Measurements from ENCODE around the gene GPR176.

GPR176 gene

DNA sequence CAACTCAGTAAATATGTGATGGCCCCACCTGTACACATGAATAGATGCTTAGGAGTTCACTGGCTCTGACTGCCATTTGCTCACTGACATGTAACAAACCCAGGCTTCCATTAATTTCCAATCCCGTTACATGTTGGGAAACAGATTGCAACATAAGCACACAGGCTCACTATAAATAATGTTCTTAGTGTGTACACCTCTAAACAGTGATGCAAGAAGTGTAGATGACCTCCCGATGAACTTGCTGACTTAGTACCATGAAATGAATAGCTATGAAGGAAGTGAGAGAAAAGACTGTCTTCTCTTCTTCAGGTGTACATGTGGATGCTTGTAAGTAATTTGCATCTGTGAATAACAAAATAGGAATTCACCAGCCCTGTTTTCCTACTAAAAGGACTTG, 116.0 kb downstream of the GPR176 start:
- no peaks in the 10 kb centered on the region for H3K4me1 Mint-ChIP-seq (ENCODE audit: low read depth)
- no peak overlapping the region for H3K27ac Mint-ChIP-seq
- no peak overlapping the region for H3K4me3 Mint-ChIP-seq
- DNase-seq = no peak
- peaks cover 35% of the 10 kb centered on the region for H3K27me3 Mint-ChIP-seq
- no peaks in the 10 kb centered on the region for H3K36me3 Mint-ChIP-seq (ENCODE audit: low read depth)
- no peaks in the 10 kb centered on the region for H3K9me3 Mint-ChIP-seq

DNA sequence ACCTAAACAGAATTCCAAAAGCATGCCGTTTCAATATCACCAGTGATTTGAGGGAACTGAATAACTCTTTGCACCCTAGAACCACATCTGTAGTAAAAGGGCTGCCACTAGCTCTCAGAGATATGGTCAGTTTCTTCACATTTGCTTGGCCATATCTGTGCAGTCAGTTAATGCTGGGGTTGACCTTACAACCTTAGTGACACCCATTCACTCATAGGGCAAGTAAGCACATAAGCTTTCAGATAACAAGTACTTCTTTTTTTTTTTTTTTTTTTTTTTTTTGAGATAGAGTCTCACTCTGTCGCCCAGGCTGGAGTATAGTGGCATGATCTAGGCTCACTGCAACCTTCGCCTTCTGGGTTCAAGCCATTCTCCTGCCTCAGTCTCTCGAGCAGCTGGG, 117.0 kb downstream of the GPR176 start:
- H3K4me1 Mint-ChIP-seq (ENCODE audit: low read depth) = no peaks in the 10 kb centered on the region
- H3K4me3 Mint-ChIP-seq = no peak overlapping the region
- H3K27me3 Mint-ChIP-seq = peaks cover 40% of the 10 kb centered on the region
- H3K36me3 Mint-ChIP-seq (ENCODE audit: low read depth) = no peaks in the 10 kb centered on the region
- no peak overlapping the region for H3K27ac Mint-ChIP-seq
- no peaks in the 10 kb centered on the region for H3K9me3 Mint-ChIP-seq
- no peak for DNase-seq

DNA sequence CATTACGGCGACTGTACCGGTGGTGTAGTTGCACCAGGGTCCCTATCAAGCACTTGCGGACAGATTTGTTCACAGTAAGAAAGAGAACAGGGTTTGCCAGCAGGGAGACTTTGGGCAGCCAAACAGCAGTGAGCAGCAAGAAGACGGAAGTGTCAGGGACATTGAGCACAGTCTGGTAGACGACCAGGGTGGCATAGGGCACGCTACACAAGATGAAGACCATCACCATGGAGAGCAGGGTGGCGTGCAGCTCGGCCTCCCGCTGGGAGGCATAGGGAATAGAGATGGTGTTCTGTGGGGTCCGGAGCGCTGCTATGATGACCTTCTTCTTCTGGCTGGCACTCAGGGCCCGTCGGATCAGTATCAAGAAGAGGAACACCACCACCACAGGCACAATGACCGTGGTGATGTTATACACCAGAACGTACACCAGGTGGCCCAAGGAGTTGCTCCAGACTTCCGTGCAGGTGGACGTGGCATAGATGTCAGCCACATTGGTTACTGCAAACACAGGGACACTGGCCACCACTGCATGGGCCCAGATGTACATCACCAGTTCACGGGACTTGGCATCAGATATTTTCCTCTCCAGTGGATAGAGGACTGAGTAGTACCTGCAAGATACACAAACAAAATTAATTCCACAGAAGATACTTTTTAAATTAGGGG, 118.3 kb downstream of the GPR176 start:
- Mint-ChIP-seq H3K4me1 (ENCODE audit: low read depth) (no peaks in the 10 kb centered on the region), H3K27me3 (peaks cover 45% of the 10 kb centered on the region), H3K27ac (no peak overlapping the region), H3K36me3 (ENCODE audit: low read depth) (no peaks in the 10 kb centered on the region), H3K4me3 (no peak overlapping the region), H3K9me3 (no peaks in the 10 kb centered on the region)
- DNase-seq = no peak

DNA sequence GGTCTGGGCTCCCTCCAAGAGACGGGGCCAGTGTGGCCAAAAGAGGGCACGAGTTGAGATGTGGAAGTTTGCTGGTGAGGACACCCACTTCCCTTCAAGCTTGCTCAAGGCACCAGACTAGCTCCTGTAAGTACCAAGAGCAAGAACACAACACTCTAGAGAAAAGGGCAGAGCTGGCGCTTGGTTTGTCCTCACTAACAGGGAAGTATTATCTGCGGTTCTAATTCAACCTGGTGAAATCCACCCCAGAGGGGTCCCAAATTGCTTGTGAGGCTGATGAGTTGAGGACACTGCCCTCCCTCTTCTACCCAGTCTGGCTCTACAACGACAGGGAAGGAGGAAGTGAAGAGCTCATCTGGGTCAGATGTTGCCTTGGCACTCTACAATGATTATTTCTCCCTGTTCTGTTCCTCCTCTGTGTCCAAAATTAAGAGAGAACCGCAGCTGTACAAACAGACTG, 120.5 kb downstream of the GPR176 start:
- H3K36me3 Mint-ChIP-seq (ENCODE audit: low read depth) = no peaks in the 10 kb centered on the region
- no peak overlapping the region for H3K4me3 Mint-ChIP-seq
- DNase-seq = no peak
- H3K9me3 Mint-ChIP-seq = no peaks in the 10 kb centered on the region
- peaks cover 60% of the 10 kb centered on the region for H3K27me3 Mint-ChIP-seq
- no peaks in the 10 kb centered on the region for H3K4me1 Mint-ChIP-seq (ENCODE audit: low read depth)
- H3K27ac Mint-ChIP-seq = no peak overlapping the region

DNA sequence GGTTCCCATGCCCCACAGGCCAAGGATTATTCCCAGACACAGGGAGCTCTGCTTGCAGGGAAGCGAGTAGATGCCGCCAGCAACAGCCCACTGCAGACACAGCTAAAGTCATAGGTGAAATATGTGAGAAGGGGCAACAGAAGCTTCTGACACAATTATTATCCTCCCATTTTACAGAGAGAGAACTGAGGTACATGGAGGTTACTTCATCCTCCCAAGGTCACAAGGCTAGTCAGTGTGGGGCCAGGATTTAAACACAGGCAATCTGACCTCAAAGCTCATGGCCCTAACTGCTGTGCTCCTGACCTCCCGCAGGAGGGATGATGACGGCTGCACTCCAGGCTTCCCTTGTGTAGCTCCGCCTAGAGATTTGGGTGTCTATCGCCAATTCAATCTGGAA, 121.7 kb downstream of the GPR176 start:
- H3K4me3 Mint-ChIP-seq = no peak overlapping the region
- H3K4me1 Mint-ChIP-seq (ENCODE audit: low read depth) = no peaks in the 10 kb centered on the region
- DNase-seq = no peak
- H3K27me3 Mint-ChIP-seq = peaks cover 68% of the 10 kb centered on the region
- H3K36me3 Mint-ChIP-seq (ENCODE audit: low read depth) = no peaks in the 10 kb centered on the region
- no peak overlapping the region for H3K27ac Mint-ChIP-seq
- no peaks in the 10 kb centered on the region for H3K9me3 Mint-ChIP-seq

DNA sequence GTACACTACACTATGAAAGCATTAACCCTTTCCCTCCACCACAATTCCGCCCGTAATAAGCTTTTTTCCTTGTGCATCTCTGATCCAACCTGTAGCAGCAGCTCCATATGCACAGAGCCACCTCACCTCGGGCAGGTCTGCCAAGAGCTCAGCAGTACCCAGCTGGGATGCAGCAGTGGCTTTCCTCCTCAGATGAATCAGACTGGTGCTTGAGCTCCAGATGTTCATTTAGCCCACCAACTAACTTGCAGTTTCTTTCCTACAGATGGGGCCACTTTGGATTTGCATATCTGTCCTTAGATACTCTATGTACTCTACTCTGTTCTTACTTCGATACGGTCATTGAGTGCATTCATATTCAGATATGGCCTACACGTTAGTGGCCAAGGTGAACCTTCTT, 122.7 kb downstream of the GPR176 start:
- H3K9me3 Mint-ChIP-seq = no peaks in the 10 kb centered on the region
- no peaks in the 10 kb centered on the region for H3K4me1 Mint-ChIP-seq (ENCODE audit: low read depth)
- peaks cover 63% of the 10 kb centered on the region for H3K27me3 Mint-ChIP-seq
- H3K27ac Mint-ChIP-seq = no peak overlapping the region
- H3K4me3 Mint-ChIP-seq = no peak overlapping the region
- DNase-seq = no peak
- H3K36me3 Mint-ChIP-seq (ENCODE audit: low read depth) = no peaks in the 10 kb centered on the region

DNA sequence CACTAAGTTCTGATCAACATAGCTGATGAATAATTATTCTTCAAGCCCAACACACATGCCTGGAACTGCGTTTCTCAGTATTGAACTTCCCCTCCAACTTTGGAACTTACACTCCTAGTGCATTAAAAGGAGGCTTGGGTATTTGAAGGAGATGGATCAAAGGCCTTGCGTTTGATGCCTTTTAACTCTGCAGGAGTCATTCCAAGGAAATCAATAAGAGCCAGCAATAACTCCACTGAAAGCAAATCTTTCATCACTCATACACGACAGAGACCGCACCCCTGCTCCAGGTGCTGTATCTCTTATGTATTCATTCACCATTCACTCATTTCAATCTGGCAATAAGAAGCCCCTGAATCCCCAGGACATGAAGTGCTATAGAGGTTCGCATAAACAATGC, 123.5 kb downstream of the GPR176 start:
- Mint-ChIP-seq H3K27me3 (peaks cover 57% of the 10 kb centered on the region), H3K4me3 (no peak overlapping the region), H3K4me1 (ENCODE audit: low read depth) (no peaks in the 10 kb centered on the region), H3K27ac (no peak overlapping the region), H3K36me3 (ENCODE audit: low read depth) (no peaks in the 10 kb centered on the region), H3K9me3 (no peaks in the 10 kb centered on the region)
- DNase-seq = no peak

DNA sequence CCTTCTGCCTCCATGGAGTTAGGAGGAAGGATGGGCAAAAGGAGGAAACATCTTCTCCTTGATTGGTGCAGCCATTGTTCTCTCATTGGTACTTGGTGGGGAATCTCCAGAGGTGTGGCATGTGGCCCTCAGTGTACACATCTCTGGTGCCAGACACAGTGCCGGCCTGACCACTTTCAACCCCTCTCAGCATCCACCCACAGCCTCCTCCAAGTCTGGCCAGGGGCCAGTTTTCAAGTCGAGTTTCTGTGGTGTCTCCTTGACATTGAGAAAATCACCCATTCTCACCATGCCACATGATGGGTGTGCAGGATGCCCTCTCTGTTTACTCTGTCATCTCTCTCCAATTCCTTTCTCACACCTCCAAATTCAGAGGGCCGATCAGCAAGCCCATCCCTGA, 124.6 kb downstream of the GPR176 start:
- Mint-ChIP-seq H3K4me3 (no peak overlapping the region), H3K9me3 (no peaks in the 10 kb centered on the region), H3K4me1 (ENCODE audit: low read depth) (no peaks in the 10 kb centered on the region), H3K27ac (no peak overlapping the region), H3K36me3 (ENCODE audit: low read depth) (no peaks in the 10 kb centered on the region), H3K27me3 (peaks cover 46% of the 10 kb centered on the region)
- no peak for DNase-seq

DNA sequence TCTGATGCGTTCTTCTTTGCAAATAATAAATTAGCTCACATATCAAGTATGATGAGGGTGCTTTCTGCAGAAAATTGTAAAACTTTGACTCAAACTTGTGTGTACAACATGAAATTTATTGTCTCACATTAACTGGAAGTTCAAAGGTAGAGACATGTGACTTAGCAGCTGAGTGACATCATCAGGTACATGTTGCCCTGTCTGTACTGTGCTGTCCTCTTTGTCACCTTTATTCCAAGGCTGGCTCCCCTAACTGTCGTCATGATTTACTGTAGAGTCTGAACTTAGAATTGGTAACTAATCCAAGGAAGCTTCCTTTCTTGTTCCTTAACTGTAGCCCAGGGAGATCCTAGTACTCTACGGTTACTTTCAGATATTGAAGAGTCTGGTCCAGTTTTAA, 125.1 kb downstream of the GPR176 start:
- Mint-ChIP-seq H3K36me3 (ENCODE audit: low read depth) (no peaks in the 10 kb centered on the region), H3K9me3 (no peaks in the 10 kb centered on the region), H3K4me3 (no peak overlapping the region), H3K4me1 (ENCODE audit: low read depth) (no peaks in the 10 kb centered on the region), H3K27me3 (peaks cover 43% of the 10 kb centered on the region), H3K27ac (no peak overlapping the region)
- DNase-seq = no peak

DNA sequence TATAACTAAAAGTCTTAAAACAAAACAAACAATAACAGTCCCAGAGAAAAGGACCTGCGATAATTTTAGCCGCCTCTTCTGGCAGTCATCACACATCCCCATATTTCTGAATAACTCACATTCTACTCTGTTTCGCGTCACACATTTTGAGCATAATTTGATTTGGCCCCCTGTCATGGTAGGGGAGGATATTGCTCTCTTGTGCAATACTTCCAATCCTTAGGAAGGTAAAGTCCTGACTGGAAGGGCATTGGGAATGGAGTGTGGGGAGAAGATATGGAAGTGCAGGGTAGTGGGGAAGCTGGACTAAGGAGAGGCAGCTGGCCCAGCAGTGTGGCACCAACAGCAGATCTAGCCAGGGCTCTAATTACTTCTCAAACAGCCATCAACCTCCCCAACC, 126.1 kb downstream of the GPR176 start:
- H3K27me3 Mint-ChIP-seq = peaks cover 41% of the 10 kb centered on the region
- no peaks in the 10 kb centered on the region for H3K9me3 Mint-ChIP-seq
- H3K36me3 Mint-ChIP-seq (ENCODE audit: low read depth) = no peaks in the 10 kb centered on the region
- H3K27ac Mint-ChIP-seq = no peak overlapping the region
- H3K4me1 Mint-ChIP-seq (ENCODE audit: low read depth) = no peaks in the 10 kb centered on the region
- no peak overlapping the region for H3K4me3 Mint-ChIP-seq
- no peak for DNase-seq

DNA sequence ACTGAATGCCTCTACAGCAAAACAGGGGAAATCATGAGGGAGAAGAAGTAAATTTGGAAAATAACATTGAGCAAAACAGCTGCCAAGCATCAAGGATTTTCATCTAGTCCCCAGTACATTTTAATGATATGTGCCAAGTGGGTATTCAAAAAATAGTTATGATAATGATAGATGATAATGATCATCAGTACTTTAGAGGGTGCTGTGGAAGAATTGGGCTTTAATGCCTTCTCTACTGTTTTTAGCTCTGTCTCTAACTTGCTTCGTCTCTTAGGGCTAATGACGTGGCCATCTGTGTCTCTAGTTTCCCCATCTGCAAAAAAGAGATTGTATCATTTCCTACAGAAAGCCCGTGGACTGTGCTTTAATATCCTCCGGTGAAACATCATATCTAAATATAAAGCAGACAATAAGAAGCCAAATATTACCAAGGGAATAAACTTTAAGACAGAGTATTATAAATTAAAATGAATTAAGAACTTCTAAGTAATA, 127.2 kb downstream of the GPR176 start:
- Mint-ChIP-seq H3K9me3 (no peaks in the 10 kb centered on the region), H3K4me3 (no peak overlapping the region), H3K27ac (no peak overlapping the region), H3K36me3 (ENCODE audit: low read depth) (peaks cover 2% of the 10 kb centered on the region), H3K4me1 (ENCODE audit: low read depth) (peaks cover 9% of the 10 kb centered on the region), H3K27me3 (peaks cover 33% of the 10 kb centered on the region)
- no peak for DNase-seq

DNA sequence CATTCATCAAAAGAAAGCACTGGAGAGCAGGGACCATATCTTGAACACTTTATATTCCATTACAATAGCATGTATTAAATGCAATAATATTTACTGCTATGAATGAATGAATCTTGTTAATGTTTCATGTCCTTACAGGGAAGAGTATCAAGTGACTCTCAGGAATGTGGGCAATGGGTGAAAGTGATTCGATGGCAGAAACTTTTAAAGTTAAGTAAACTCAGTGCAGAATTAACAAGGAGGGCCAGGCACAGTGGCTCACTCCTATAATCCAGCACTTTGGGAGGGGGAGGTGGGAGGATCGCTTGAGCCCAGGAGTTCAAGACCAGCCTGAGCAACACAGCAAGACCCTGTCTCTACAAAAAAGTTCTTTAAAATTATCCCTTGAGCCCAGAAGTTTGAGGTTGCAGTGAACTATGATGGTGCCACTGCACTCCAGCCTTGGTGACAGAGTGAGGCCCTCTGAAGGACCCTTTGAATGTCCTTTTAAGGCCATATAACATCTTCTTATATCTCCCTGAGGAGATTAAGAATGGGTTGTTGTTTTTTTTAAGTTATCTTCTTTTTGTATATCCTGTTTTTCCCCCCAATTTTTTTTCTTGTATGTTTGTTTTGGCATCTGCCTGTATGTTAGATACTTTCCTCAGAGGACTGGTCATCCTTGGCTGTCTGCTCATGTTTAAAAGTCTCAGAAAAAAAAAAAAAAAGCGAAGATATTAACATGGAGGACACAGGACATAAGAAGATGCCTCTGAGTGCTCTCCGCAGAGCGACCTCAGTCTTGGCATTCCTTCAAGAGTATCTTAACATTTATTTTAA, 127.8 kb downstream of the GPR176 start:
- H3K4me1 Mint-ChIP-seq (ENCODE audit: low read depth) = peaks cover 16% of the 10 kb centered on the region
- no peaks in the 10 kb centered on the region for H3K9me3 Mint-ChIP-seq
- DNase-seq = no peak
- no peak overlapping the region for H3K4me3 Mint-ChIP-seq
- H3K27me3 Mint-ChIP-seq = peaks cover 29% of the 10 kb centered on the region
- no peak overlapping the region for H3K27ac Mint-ChIP-seq
- peaks cover 5% of the 10 kb centered on the region for H3K36me3 Mint-ChIP-seq (ENCODE audit: low read depth)

DNA sequence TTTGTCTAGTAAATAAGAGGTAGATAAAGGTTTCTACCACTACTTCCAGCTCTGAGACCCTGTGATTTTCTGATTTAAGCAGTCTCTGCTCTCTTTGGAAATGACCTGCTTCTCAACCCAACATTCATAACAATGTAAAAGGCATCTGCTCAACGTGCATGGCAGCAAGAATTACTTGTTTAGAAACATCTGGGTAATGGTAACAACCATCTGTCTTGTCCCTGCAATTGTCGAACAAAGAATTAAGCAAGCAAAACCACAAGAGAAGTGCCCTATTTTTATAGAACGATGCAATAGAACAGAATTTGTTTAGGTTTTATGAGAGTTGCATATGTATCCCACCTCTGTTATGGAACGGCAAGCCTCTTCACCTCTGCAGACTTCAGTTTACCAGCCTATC, 130.3 kb downstream of the GPR176 start:
- H3K4me1 Mint-ChIP-seq (ENCODE audit: low read depth) = peaks cover 37% of the 10 kb centered on the region
- H3K27ac Mint-ChIP-seq = no peak overlapping the region
- H3K9me3 Mint-ChIP-seq = no peaks in the 10 kb centered on the region
- DNase-seq = no peak
- peaks cover 9% of the 10 kb centered on the region for H3K36me3 Mint-ChIP-seq (ENCODE audit: low read depth)
- H3K4me3 Mint-ChIP-seq = no peak overlapping the region
- peaks cover 9% of the 10 kb centered on the region for H3K27me3 Mint-ChIP-seq

DNA sequence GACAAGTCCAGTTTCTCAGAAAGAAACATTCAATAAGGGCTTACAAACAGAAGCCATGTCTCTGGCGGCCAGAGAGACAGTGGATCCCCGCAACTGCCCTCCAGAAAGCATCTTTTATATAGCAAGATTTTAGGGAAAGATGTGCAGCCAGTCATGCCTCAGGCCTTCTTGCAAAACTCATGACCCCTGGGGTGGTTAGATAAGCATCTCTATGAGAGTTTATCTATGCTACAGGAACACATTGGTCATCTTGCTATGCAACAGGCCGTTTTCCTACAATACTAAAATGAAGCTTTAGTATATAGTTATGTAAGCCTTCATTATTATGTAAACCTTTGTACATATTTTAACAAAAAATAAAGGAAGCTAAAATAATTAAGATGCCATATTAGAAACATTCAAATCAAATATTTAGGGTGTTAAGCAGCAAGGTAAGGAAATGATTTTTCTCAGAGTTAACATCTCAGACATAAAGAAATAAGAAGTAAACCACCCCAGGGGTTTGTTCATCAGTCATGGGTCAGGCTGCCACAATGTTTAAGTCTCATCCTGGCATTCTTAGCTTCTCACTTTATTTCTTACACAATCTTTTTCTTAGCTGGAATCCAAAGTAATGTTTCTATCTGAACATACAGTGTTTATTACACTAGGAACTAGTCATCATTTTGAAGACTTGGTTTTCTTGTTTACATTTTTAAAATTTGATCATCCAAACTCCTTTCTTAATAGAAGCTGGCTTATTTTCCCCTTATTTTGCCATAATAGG, 131.1 kb downstream of the GPR176 start:
- H3K4me1 Mint-ChIP-seq (ENCODE audit: low read depth) = peaks cover 45% of the 10 kb centered on the region
- no peak overlapping the region for H3K4me3 Mint-ChIP-seq
- H3K9me3 Mint-ChIP-seq = no peaks in the 10 kb centered on the region
- DNase-seq = no peak
- peaks cover 11% of the 10 kb centered on the region for H3K36me3 Mint-ChIP-seq (ENCODE audit: low read depth)
- H3K27me3 Mint-ChIP-seq = peaks cover 2% of the 10 kb centered on the region
- H3K27ac Mint-ChIP-seq = peak overlapping the region; percentile 67

DNA sequence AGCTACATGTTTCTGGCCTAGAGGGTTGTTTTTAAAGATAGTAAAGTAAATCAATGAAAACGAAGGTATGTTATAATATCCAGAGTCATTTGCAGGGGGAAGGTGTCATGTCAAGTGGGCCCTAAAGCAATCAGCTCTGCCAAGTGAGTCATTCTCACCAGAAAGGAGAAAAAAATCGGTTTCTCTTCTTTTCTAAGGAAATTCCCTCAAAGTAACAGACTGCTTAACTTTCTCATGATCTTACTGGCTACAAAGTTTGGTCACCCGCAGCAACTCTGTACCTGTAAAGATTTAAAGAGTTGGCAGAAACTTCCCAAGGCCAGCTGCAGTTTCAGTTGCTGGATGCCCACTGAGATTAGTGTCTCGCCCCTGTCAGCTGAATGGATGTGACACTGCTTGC, 132.0 kb downstream of the GPR176 start:
- no peak for DNase-seq
- Mint-ChIP-seq H3K27me3 (no peaks in the 10 kb centered on the region), H3K36me3 (ENCODE audit: low read depth) (peaks cover 13% of the 10 kb centered on the region), H3K4me1 (ENCODE audit: low read depth) (peaks cover 51% of the 10 kb centered on the region), H3K4me3 (no peak overlapping the region), H3K27ac (peak overlapping the region; percentile 68), H3K9me3 (no peaks in the 10 kb centered on the region)

Data from activated T-cell treated with anti-CD3 and anti-CD28 coated beads, Interleukin-2, amount 50 U/mL, for 24 hours (primary cell).